ENCODE results near the gene MAST4.

- no peak for TF ChIP-seq CTCF (IDR thresholded peaks at IDR 0.05)
- no peak for TF ChIP-seq POLR2AphosphoS5 (IDR thresholded peaks at IDR 0.05)
- TF ChIP-seq POLR2A (IDR thresholded peaks at IDR 0.05): no peak
Observed at GRCh38 chr5:67111779-67112178, 515.6 kb downstream of the MAST4 start.
